ENCODE data around the gene MYO1A. TPM values are rescaled to one million over a fixed set of nuclear protein-coding genes. Genes with fewer than 3 reads are reported as not detected.

The MYO1A gene
- total RNA-seq, 1 experiment from 2014 or later, result 0.26 TPM

DNA sequence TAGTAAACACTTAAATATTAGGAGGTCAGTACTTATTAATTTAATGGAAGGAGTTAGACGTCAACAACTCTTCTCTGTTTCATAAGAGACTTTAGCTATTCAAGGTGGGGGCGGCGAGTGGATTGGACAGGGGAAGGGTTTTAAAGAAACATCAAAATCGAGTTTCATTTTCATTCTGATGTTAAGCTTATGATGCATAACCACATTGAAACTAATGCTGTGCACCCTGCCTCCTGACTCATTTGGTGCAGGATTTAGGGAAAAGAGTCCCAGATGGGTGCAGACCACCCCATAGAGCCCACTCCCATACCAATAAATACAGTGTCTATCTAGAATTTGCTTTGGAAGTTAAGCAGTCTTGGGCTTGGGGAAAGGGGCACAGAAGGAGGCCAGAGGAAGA, 50.9 kb downstream of the MYO1A start:
- Histone ChIP-seq H3K14ac (ENCODE audit: insufficient read depth, low read length) (no peak overlapping the region), H3K9ac (ENCODE audit: extremely low read depth, insufficient read length, low read length) (no peak overlapping the region), H3K4me1 (ENCODE audit: insufficient read depth, low read length) (no peaks in the 10 kb centered on the region), H3T11ph (ENCODE audit: low read length) (no peak overlapping the region), H2BK20ac (ENCODE audit: low read depth, low read length, poor library complexity, severe bottlenecking) (no peak overlapping the region), H3K18ac (ENCODE audit: insufficient read length, low read depth, low read length) (no peak overlapping the region), H3K9me3 (ENCODE audit: control insufficient read depth, low read depth, low read length) (no peaks in the 10 kb centered on the region), H2AK5ac (ENCODE audit: insufficient read length, low read length) (no peak overlapping the region), H4K8ac (replicated peaks; ENCODE audit: insufficient read length, low read depth, low read length) (no peak overlapping the region), H2BK120ac (ENCODE audit: low read depth, low read length, poor library complexity, severe bottlenecking) (no peak overlapping the region), H3K4me2 (ENCODE audit: insufficient read depth, insufficient read length, low read length) (no peak overlapping the region), H3K79me2 (ENCODE audit: insufficient read depth, low read length) (peaks cover 3% of the 10 kb centered on the region), H4K5ac (ENCODE audit: insufficient read length, low read depth, low read length) (no peak overlapping the region), H2AFZ (ENCODE audit: low read length) (no peak overlapping the region), H3K79me1 (ENCODE audit: insufficient read depth, low read depth, low read length, poor library complexity, severe bottlenecking) (peaks cover 13% of the 10 kb centered on the region), H2BK15ac (ENCODE audit: low read depth, low read length) (no peak overlapping the region), H3K27me3 (ENCODE audit: insufficient read depth, low read length) (no peaks in the 10 kb centered on the region), H2BK12ac (ENCODE audit: insufficient read length, low read depth, low read length) (no peak overlapping the region), H3K56ac (ENCODE audit: insufficient read length, low read depth, low read length) (no peak overlapping the region), H3K23ac (ENCODE audit: insufficient read length, low read depth, low read length) (no peak overlapping the region), H3K4ac (ENCODE audit: low read depth, low read length) (no peak overlapping the region), H2BK5ac (ENCODE audit: insufficient read length, low read length) (no peak overlapping the region), H3K27ac (ENCODE audit: insufficient read length, low read depth, low read length) (no peak overlapping the region), H3K23me2 (ENCODE audit: insufficient read length, low read depth, low read length, poor library complexity, severe bottlenecking) (no peaks in the 10 kb centered on the region), H4K91ac (ENCODE audit: insufficient read length, low read depth, low read length) (no peak overlapping the region), H4K20me1 (ENCODE audit: control insufficient read depth, insufficient read depth, insufficient read length) (no peaks in the 10 kb centered on the region)
- Mint-ChIP-seq H3K4me1 (peaks cover 4 to 7% of the 10 kb centered on the region in 2 experiments), H3K36me3 (ENCODE audit: insufficient read depth in 1 of 3, low read depth in 3 of 3) (peaks cover 22 to 60% (median 55%) of the 10 kb centered on the region in 3 experiments), H3K9me3 (no peaks in the 10 kb centered on the region; a peak in 1 of 5 replicates), H3K4me3 (no peak overlapping the region), H3K27ac (no peak overlapping the region), H3K27me3 (ENCODE audit: low read depth) (no peaks in the 10 kb centered on the region)
- TF ChIP-seq, protein P1, sequence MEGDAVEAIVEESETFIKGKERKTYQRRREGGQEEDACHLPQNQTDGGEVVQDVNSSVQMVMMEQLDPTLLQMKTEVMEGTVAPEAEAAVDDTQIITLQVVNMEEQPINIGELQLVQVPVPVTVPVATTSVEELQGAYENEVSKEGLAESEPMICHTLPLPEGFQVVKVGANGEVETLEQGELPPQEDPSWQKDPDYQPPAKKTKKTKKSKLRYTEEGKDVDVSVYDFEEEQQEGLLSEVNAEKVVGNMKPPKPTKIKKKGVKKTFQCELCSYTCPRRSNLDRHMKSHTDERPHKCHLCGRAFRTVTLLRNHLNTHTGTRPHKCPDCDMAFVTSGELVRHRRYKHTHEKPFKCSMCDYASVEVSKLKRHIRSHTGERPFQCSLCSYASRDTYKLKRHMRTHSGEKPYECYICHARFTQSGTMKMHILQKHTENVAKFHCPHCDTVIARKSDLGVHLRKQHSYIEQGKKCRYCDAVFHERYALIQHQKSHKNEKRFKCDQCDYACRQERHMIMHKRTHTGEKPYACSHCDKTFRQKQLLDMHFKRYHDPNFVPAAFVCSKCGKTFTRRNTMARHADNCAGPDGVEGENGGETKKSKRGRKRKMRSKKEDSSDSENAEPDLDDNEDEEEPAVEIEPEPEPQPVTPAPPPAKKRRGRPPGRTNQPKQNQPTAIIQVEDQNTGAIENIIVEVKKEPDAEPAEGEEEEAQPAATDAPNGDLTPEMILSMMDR (conservative IDR thresholded peaks at IDR 0.05), result no peak
- WGBS (ENCODE audit: extremely low coverage, insufficient read length, low lambda C conversion rate), result no CpG with 5 or more reads among the region's 4 CpGs
- no peak for DNase-seq

Data from H9 (cell line).